ENCODE measurements around the gene SUCLG2.
"Not testable (repeated sequence)": the region's sequence is repeated elsewhere in the genome, so short reads cannot be mapped to it uniquely, and the experiment has no call there.

The SUCLG2 gene

GRCh38 chr3:67592057-67592456 is 62.4 kb downstream of the SUCLG2 start:
- Histone ChIP-seq H3K9me2 (replicated peaks; ENCODE audit: control insufficient read depth, low read length) (no peaks in the 10 kb centered on the region), H3K4me2 (ENCODE audit: low read length) (no peak overlapping the region), H3K36me3 (ENCODE audit: control insufficient read depth, low read length) (peaks cover 55% of the 10 kb centered on the region), H3K79me2 (ENCODE audit: control insufficient read depth, low read length) (peaks cover 13% of the 10 kb centered on the region), H3K27me3 (ENCODE audit: control insufficient read depth, low read length) (no peaks in the 10 kb centered on the region), H4K20me1 (ENCODE audit: control insufficient read depth, insufficient read depth, low read depth, low read length) (no peaks in the 10 kb centered on the region), H3K4me1 (ENCODE audit: control insufficient read depth, low read length) (no peaks in the 10 kb centered on the region), H3K27ac (ENCODE audit: low read depth, low read length) (no peak overlapping the region), H3K9me3 (ENCODE audit: control insufficient read depth, insufficient read depth, low read length) (no peaks in the 10 kb centered on the region), H3F3A (ENCODE audit: control insufficient read depth, insufficient read depth) (no peaks in the 10 kb centered on the region), H3K4me3 (ENCODE audit: low read length) (no peak overlapping the region)
- TF ChIP-seq, protein P1, sequence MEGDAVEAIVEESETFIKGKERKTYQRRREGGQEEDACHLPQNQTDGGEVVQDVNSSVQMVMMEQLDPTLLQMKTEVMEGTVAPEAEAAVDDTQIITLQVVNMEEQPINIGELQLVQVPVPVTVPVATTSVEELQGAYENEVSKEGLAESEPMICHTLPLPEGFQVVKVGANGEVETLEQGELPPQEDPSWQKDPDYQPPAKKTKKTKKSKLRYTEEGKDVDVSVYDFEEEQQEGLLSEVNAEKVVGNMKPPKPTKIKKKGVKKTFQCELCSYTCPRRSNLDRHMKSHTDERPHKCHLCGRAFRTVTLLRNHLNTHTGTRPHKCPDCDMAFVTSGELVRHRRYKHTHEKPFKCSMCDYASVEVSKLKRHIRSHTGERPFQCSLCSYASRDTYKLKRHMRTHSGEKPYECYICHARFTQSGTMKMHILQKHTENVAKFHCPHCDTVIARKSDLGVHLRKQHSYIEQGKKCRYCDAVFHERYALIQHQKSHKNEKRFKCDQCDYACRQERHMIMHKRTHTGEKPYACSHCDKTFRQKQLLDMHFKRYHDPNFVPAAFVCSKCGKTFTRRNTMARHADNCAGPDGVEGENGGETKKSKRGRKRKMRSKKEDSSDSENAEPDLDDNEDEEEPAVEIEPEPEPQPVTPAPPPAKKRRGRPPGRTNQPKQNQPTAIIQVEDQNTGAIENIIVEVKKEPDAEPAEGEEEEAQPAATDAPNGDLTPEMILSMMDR (IDR thresholded peaks at IDR 0.05; ENCODE audit: low read depth, low read length, poor library complexity, severe bottlenecking): no peak
- no peak for TF ChIP-seq EZH2phosphoT487 (IDR thresholded peaks at IDR 0.05; ENCODE audit: borderline replicate concordance, low read length)

GRCh38 chr3:67587811-67588210 is 66.6 kb downstream of the SUCLG2 start:
- H3K4me1 ChIP-seq (ENCODE audit: control insufficient read depth, low read length): no peaks in the 10 kb centered on the region
- H3K9me2 ChIP-seq (replicated peaks; ENCODE audit: control insufficient read depth, low read length): no peaks in the 10 kb centered on the region
- H3K27me3 ChIP-seq (ENCODE audit: control insufficient read depth, low read length): no peaks in the 10 kb centered on the region
- no peak overlapping the region for H3K4me2 ChIP-seq (ENCODE audit: low read length)
- peaks cover 51% of the 10 kb centered on the region for H3K36me3 ChIP-seq (ENCODE audit: control insufficient read depth, low read length)
- H3K4me3 ChIP-seq (ENCODE audit: low read length): no peak overlapping the region
- no peaks in the 10 kb centered on the region for H4K20me1 ChIP-seq (ENCODE audit: control insufficient read depth, insufficient read depth, low read depth, low read length)
- no peak for TF ChIP-seq EZH2phosphoT487 (IDR thresholded peaks at IDR 0.05; ENCODE audit: borderline replicate concordance, low read length)
- TF ChIP-seq, protein P1 (IDR thresholded peaks at IDR 0.05; ENCODE audit: low read depth, low read length, poor library complexity, severe bottlenecking): no peak
- H3K27ac ChIP-seq (ENCODE audit: low read depth, low read length): no peak overlapping the region
- no peaks in the 10 kb centered on the region; the same call in 1 of the 2 replicates for H3K9me3 ChIP-seq (ENCODE audit: control insufficient read depth, insufficient read depth, low read length)
- H3F3A ChIP-seq (ENCODE audit: control insufficient read depth, insufficient read depth): no peaks in the 10 kb centered on the region
- H3K79me2 ChIP-seq (ENCODE audit: control insufficient read depth, low read length): peaks cover 13% of the 10 kb centered on the region

DNA sequence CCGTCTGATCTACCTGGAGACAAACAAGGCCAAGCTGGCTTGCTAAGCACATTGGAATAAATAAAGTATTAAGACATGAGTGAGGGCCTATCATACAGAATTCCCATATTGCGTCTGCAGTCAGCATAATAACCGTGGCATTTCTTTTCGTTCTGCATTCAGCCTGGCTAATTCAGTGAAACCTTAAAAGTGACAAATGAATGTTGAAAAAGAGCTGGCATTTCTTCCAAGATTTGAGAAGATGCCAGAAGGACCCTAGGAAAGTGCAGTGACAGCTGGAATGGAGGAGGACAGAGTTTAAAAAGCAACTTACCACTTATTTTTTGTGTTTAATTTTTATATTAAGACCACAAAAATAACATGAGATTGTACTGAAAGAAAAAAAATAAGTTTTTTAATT is 67.1 kb downstream of the SUCLG2 start:
- no peaks in the 10 kb centered on the region for H3F3A ChIP-seq (ENCODE audit: control insufficient read depth, insufficient read depth)
- no peaks in the 10 kb centered on the region for H3K4me1 ChIP-seq (ENCODE audit: control insufficient read depth, low read length)
- H3K79me2 ChIP-seq (ENCODE audit: control insufficient read depth, low read length): peaks cover 10% of the 10 kb centered on the region; the same call in 1 of the 2 replicates
- H3K9me2 ChIP-seq (replicated peaks; ENCODE audit: control insufficient read depth, low read length): no peaks in the 10 kb centered on the region
- H3K4me3 ChIP-seq (ENCODE audit: low read length): no peak overlapping the region
- H3K36me3 ChIP-seq (ENCODE audit: control insufficient read depth, low read length): peaks cover 49% of the 10 kb centered on the region
- TF ChIP-seq, protein P1 (IDR thresholded peaks at IDR 0.05; ENCODE audit: low read depth, low read length, poor library complexity, severe bottlenecking): no peak
- TF ChIP-seq EZH2phosphoT487 (IDR thresholded peaks at IDR 0.05; ENCODE audit: borderline replicate concordance, low read length): no peak
- H4K20me1 ChIP-seq (ENCODE audit: control insufficient read depth, insufficient read depth, low read depth, low read length): no peaks in the 10 kb centered on the region
- H3K9me3 ChIP-seq (ENCODE audit: control insufficient read depth, insufficient read depth, low read length): no peaks in the 10 kb centered on the region; the same call in 1 of the 2 replicates
- H3K27me3 ChIP-seq (ENCODE audit: control insufficient read depth, low read length): no peaks in the 10 kb centered on the region
- no peak overlapping the region for H3K4me2 ChIP-seq (ENCODE audit: low read length)
- no peak overlapping the region for H3K27ac ChIP-seq (ENCODE audit: low read depth, low read length)

- H3K4me2 ChIP-seq (ENCODE audit: low read length); H4K20me1 ChIP-seq (ENCODE audit: control insufficient read depth, insufficient read depth, low read depth, low read length); H3K27ac ChIP-seq (ENCODE audit: low read depth, low read length); H3K27me3 ChIP-seq (ENCODE audit: control insufficient read depth, low read length); H3F3A ChIP-seq (ENCODE audit: control insufficient read depth, insufficient read depth); H3K4me1 ChIP-seq (ENCODE audit: control insufficient read depth, low read length); H3K9me2 ChIP-seq (replicated peaks; ENCODE audit: control insufficient read depth, low read length); H3K4me3 ChIP-seq (ENCODE audit: low read length); H3K9me3 ChIP-seq (ENCODE audit: control insufficient read depth, insufficient read depth, low read length): not testable (repeated sequence)
- H3K79me2 ChIP-seq (ENCODE audit: control insufficient read depth, low read length): peaks cover 10% of the 10 kb centered on the region; the same call in 1 of the 2 replicates
- peaks cover 34% of the 10 kb centered on the region for H3K36me3 ChIP-seq (ENCODE audit: control insufficient read depth, low read length)
Measured at GRCh38 chr3:67584608-67585007, 69.8 kb downstream of the SUCLG2 start.

Data from DOHH2 (cell line).